ENCODE measurements around the gene VAMP5. TPM values are rescaled to one million over a fixed set of nuclear protein-coding genes. Genes with fewer than 3 reads are reported as not detected.

The VAMP5 gene
- total RNA-seq, 1 experiment from 2014 or later = 0.59 TPM

DNA sequence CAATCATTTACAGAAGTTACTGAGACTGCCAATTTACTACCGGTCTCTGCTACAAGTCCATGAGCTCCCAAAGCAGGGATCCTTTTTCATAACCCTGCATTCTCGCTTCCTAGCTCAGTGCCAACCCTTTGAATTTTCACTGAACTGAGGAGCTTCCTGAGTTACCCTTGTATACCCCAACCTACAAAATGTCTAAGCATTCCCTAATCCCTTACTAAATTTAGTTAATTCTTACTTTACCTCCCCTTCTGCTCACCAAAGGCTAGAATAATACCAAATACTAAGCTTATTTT, 35.7 kb upstream of the VAMP5 start:
- H3K36me3 Mint-ChIP-seq (ENCODE audit: insufficient read depth in 1 of 3, low read depth in 3 of 3) = peaks cover 19 to 71% (median 53%) of the 10 kb centered on the region in 3 experiments; a peak in 6 of 7 replicates

More for the DNA sequence above, 35.7 kb upstream of the VAMP5 start:
- Mint-ChIP-seq H3K4me1 (peaks cover 2 to 13% of the 10 kb centered on the region in 2 experiments; a peak in 2 of 4 replicates), H3K9me3 (no peaks in the 10 kb centered on the region), H3K4me3 (no peak overlapping the region), H3K27ac (no peak overlapping the region), H3K27me3 (ENCODE audit: low read depth) (no peaks in the 10 kb centered on the region; the same call in 1 of the 2 replicates)
- H2BK120ac ChIP-seq (ENCODE audit: low read depth, low read length, poor library complexity, severe bottlenecking) = no peak overlapping the region
- H3K27me3 ChIP-seq (ENCODE audit: insufficient read depth, low read length) = no peaks in the 10 kb centered on the region
- H4K91ac ChIP-seq (ENCODE audit: insufficient read length, low read depth, low read length) = no peak overlapping the region
- no peak overlapping the region for H2BK12ac ChIP-seq (ENCODE audit: insufficient read length, low read depth, low read length)
- no peaks in the 10 kb centered on the region for H4K20me1 ChIP-seq (ENCODE audit: control insufficient read depth, insufficient read depth, insufficient read length)
- H3K56ac ChIP-seq (ENCODE audit: insufficient read length, low read depth, low read length) = no peak overlapping the region
- no peak overlapping the region for H4K8ac ChIP-seq (replicated peaks; ENCODE audit: insufficient read length, low read depth, low read length)
- no peak overlapping the region for H3K4ac ChIP-seq (ENCODE audit: low read depth, low read length)
- H2BK15ac ChIP-seq (ENCODE audit: low read depth, low read length) = no peak overlapping the region
- no peaks in the 10 kb centered on the region for H3K79me2 ChIP-seq (ENCODE audit: insufficient read depth, low read length)
- no peak overlapping the region for H3K14ac ChIP-seq (ENCODE audit: insufficient read depth, low read length)
- H3K4me2 ChIP-seq (ENCODE audit: insufficient read depth, insufficient read length, low read length) = no peak overlapping the region
- no peak overlapping the region for H2AFZ ChIP-seq (ENCODE audit: low read length)
- H2BK5ac ChIP-seq (ENCODE audit: insufficient read length, low read length) = no peak overlapping the region
- H3K9ac ChIP-seq (ENCODE audit: extremely low read depth, insufficient read length, low read length) = no peak overlapping the region
- WGBS (ENCODE audit: extremely low coverage, insufficient read length, low lambda C conversion rate) = no CpG with 5 or more reads among the region's 2 CpGs
- no peak overlapping the region for H4K5ac ChIP-seq (ENCODE audit: insufficient read length, low read depth, low read length)
- H3K9me3 ChIP-seq (ENCODE audit: control insufficient read depth, low read depth, low read length) = no peaks in the 10 kb centered on the region
- no peak overlapping the region for H2AK5ac ChIP-seq (ENCODE audit: insufficient read length, low read length)
- no peak overlapping the region for H3T11ph ChIP-seq (ENCODE audit: low read length)
- TF ChIP-seq, protein P1, sequence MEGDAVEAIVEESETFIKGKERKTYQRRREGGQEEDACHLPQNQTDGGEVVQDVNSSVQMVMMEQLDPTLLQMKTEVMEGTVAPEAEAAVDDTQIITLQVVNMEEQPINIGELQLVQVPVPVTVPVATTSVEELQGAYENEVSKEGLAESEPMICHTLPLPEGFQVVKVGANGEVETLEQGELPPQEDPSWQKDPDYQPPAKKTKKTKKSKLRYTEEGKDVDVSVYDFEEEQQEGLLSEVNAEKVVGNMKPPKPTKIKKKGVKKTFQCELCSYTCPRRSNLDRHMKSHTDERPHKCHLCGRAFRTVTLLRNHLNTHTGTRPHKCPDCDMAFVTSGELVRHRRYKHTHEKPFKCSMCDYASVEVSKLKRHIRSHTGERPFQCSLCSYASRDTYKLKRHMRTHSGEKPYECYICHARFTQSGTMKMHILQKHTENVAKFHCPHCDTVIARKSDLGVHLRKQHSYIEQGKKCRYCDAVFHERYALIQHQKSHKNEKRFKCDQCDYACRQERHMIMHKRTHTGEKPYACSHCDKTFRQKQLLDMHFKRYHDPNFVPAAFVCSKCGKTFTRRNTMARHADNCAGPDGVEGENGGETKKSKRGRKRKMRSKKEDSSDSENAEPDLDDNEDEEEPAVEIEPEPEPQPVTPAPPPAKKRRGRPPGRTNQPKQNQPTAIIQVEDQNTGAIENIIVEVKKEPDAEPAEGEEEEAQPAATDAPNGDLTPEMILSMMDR (conservative IDR thresholded peaks at IDR 0.05) = no peak
- H3K23ac ChIP-seq (ENCODE audit: insufficient read length, low read depth, low read length) = no peak overlapping the region
- no peaks in the 10 kb centered on the region for H3K4me1 ChIP-seq (ENCODE audit: insufficient read depth, low read length)
- DNase-seq = no peak
- H3K18ac ChIP-seq (ENCODE audit: insufficient read length, low read depth, low read length) = no peak overlapping the region
- no peak overlapping the region for H3K27ac ChIP-seq (ENCODE audit: insufficient read length, low read depth, low read length)
- no peaks in the 10 kb centered on the region for H3K79me1 ChIP-seq (ENCODE audit: insufficient read depth, low read depth, low read length, poor library complexity, severe bottlenecking)
- H3K23me2 ChIP-seq (ENCODE audit: insufficient read length, low read depth, low read length, poor library complexity, severe bottlenecking) = no peaks in the 10 kb centered on the region
- no peak overlapping the region for H2BK20ac ChIP-seq (ENCODE audit: low read depth, low read length, poor library complexity, severe bottlenecking)

Data from H9 (cell line).